Stimulated activated CD8-positive, alpha-beta memory T cell treated with anti-CD3 and anti-CD28 coated beads, Interleukin-4, amount 100 ng/mL, for 24 hours (primary cell): ENCODE results near the gene DACH1.

Source experiments
- DNase-seq: peaks from one replicate; pipeline ENCODE4 v3.0.0-alpha.2; 2020; ENCODE audit warnings: low read depth

The DACH1 gene

GRCh38 chr13:71774863-71775262 is 92.1 kb downstream of the DACH1 start:
- DNase-seq, result no peak

- no peak for DNase-seq
Observed at GRCh38 chr13:71773531-71773930, 93.5 kb downstream of the DACH1 start.

- no peak for DNase-seq
Observed at GRCh38 chr13:71772361-71772760, 94.6 kb downstream of the DACH1 start.

GRCh38 chr13:71771144-71771543 is 95.9 kb downstream of the DACH1 start:
- DNase-seq, result no peak

- DNase-seq, result no peak
Observed at GRCh38 chr13:71770710-71771109, 96.3 kb downstream of the DACH1 start.

GRCh38 chr13:71768881-71769280 is 98.1 kb downstream of the DACH1 start:
- DNase-seq, result no peak

GRCh38 chr13:71759651-71760511 is 107.1 kb downstream of the DACH1 start:
- no peak for DNase-seq

- DNase-seq, result no peak
Observed at GRCh38 chr13:71758828-71759227, 108.2 kb downstream of the DACH1 start.

GRCh38 chr13:71754407-71754974 is 112.5 kb downstream of the DACH1 start:
- no peak for DNase-seq

GRCh38 chr13:71752775-71753513 is 114.1 kb downstream of the DACH1 start:
- DNase-seq, result no peak

GRCh38 chr13:71751073-71751472 is 115.9 kb downstream of the DACH1 start:
- no peak for DNase-seq

- no peak for DNase-seq
Observed at GRCh38 chr13:71730267-71730666, 136.7 kb downstream of the DACH1 start.

GRCh38 chr13:71729441-71729840 is 137.6 kb downstream of the DACH1 start:
- DNase-seq, result no peak

- DNase-seq, result no peak
Observed at GRCh38 chr13:71727662-71728061, 139.3 kb downstream of the DACH1 start.

- no peak for DNase-seq
Observed at GRCh38 chr13:71727042-71727441, 140.0 kb downstream of the DACH1 start.

GRCh38 chr13:71722206-71722605 is 144.8 kb downstream of the DACH1 start:
- no peak for DNase-seq

GRCh38 chr13:71721104-71721503 is 145.9 kb downstream of the DACH1 start:
- DNase-seq, result no peak

GRCh38 chr13:71718931-71719330 is 148.1 kb downstream of the DACH1 start:
- no peak for DNase-seq

GRCh38 chr13:71714802-71715375 is 152.1 kb downstream of the DACH1 start:
- no peak for DNase-seq

- DNase-seq, result no peak
Observed at GRCh38 chr13:71712988-71713653, 153.9 kb downstream of the DACH1 start.

- DNase-seq, result no peak
Observed at GRCh38 chr13:71704656-71705055, 162.3 kb downstream of the DACH1 start.

- no peak for DNase-seq
Observed at GRCh38 chr13:71703138-71703537, 163.9 kb downstream of the DACH1 start.
